HUES6 (cell line): Measurements from ENCODE around the gene ZNF500.
"Not testable (repeated sequence)": the region's sequence is repeated elsewhere in the genome, so short reads cannot be mapped to it uniquely, and the experiment has no call there.

ENCODE experiments used
- H3K27ac ChIP-seq: 2 replicates; pipeline ENCODE4 v1.7.0; 2013; ENCODE audit warnings: low read depth, mild to moderate bottlenecking, low read length, inconsistent platforms
- H3K27me3 ChIP-seq: 2 replicates; pipeline ENCODE4 v1.6.1; 2013; ENCODE audit warnings: low read length; ENCODE audit not compliant: control insufficient read depth, insufficient read depth
- H3K36me3 ChIP-seq: 2 replicates; pipeline ENCODE4 v1.6.1; 2013; ENCODE audit warnings: low read length; ENCODE audit not compliant: control insufficient read depth, insufficient read depth
- H3K4me1 ChIP-seq: 2 replicates; pipeline ENCODE4 v1.6.1; 2013; ENCODE audit warnings: low read length; ENCODE audit not compliant: control insufficient read depth, insufficient read depth
- H3K4me3 ChIP-seq: 2 replicates; pipeline ENCODE4 v1.5.1; 2013; ENCODE audit warnings: low read depth, low read length
- H3K9ac ChIP-seq: one replicate; pipeline ENCODE4 v1.6.1; 2013; ENCODE audit warnings: mild to moderate bottlenecking, low read length
- H3K9me3 ChIP-seq: 2 replicates; pipeline ENCODE4 v1.6.1; 2013; ENCODE audit warnings: low read depth, low read length; ENCODE audit not compliant: control insufficient read depth, insufficient read depth

The ZNF500 gene

GRCh38 chr16:4795181-4795827 lies 28.3 kb upstream of the ZNF500 start, which contains the start of gene SMIM22:
Gene SMIM22, plus strand, starts transcription at chr16:4795369. Its CDS starts 366 bp downstream, at chr16:4795735.
- no peak within 1 kb of the TSS for H3K9ac ChIP-seq

GRCh38 chr16:4792951-4793513 lies 26.1 kb upstream of the ZNF500 start:
- Histone ChIP-seq H3K4me1 (peaks cover 10% of the 10 kb centered on the region), H3K9me3 (no peaks in the 10 kb centered on the region), H3K27me3 (no peaks in the 10 kb centered on the region), H3K4me3 (no peak overlapping the region), H3K9ac (no peak overlapping the region), H3K27ac (no peak overlapping the region), H3K36me3 (peaks cover 9% of the 10 kb centered on the region)

More at GRCh38 chr16:4795181-4795827, 28.3 kb upstream of the ZNF500 start, which contains the start of gene SMIM22:
- H3K9me3 ChIP-seq: no peaks in the 10 kb centered on the region
- H3K27ac ChIP-seq: no peak within 1 kb of the TSS
- no peaks in the 10 kb centered on the region for H3K27me3 ChIP-seq
- no peaks in the 10 kb centered on the region for H3K4me1 ChIP-seq
- peaks cover 30% of the 10 kb centered on the region for H3K36me3 ChIP-seq
- H3K4me3 ChIP-seq: no peak within 1 kb of the TSS

GRCh38 chr16:4790871-4791270 lies 23.9 kb upstream of the ZNF500 start:
- Histone ChIP-seq H3K27me3 (no peaks in the 10 kb centered on the region; the same call in 1 of the 2 replicates), H3K4me1 (peaks cover 14% of the 10 kb centered on the region), H3K9ac (no peak overlapping the region), H3K36me3 (no peaks in the 10 kb centered on the region; the same call in 1 of the 2 replicates), H3K9me3 (no peaks in the 10 kb centered on the region), H3K27ac (no peak overlapping the region), H3K4me3 (no peak overlapping the region)

- Histone ChIP-seq H3K9me3 (no peaks in the 10 kb centered on the region), H3K9ac (no peak overlapping the region), H3K27ac (no peak overlapping the region), H3K4me1 (peaks cover 14% of the 10 kb centered on the region), H3K4me3 (no peak overlapping the region), H3K36me3 (no peaks in the 10 kb centered on the region), H3K27me3 (no peaks in the 10 kb centered on the region; the same call in 1 of the 2 replicates)
Observed at GRCh38 chr16:4790261-4790660, 23.3 kb upstream of the ZNF500 start.

GRCh38 chr16:4788910-4789309 lies 21.9 kb upstream of the ZNF500 start:
- H3K9ac ChIP-seq: no peak overlapping the region
- no peak overlapping the region for H3K4me3 ChIP-seq
- no peaks in the 10 kb centered on the region for H3K36me3 ChIP-seq
- H3K27me3 ChIP-seq: no peaks in the 10 kb centered on the region; the same call in 1 of the 2 replicates
- H3K27ac ChIP-seq: no peak overlapping the region
- peaks cover 14% of the 10 kb centered on the region for H3K4me1 ChIP-seq
- H3K9me3 ChIP-seq: no peaks in the 10 kb centered on the region

GRCh38 chr16:4788489-4788889 lies 21.5 kb upstream of the ZNF500 start:
- H3K9ac ChIP-seq: no peak overlapping the region
- no peak overlapping the region for H3K27ac ChIP-seq
- no peaks in the 10 kb centered on the region for H3K36me3 ChIP-seq
- no peak overlapping the region for H3K4me3 ChIP-seq
- no peaks in the 10 kb centered on the region for H3K9me3 ChIP-seq
- H3K27me3 ChIP-seq: no peaks in the 10 kb centered on the region; the same call in 1 of the 2 replicates
- H3K4me1 ChIP-seq: peaks cover 14% of the 10 kb centered on the region

- Histone ChIP-seq H3K36me3 (no peaks in the 10 kb centered on the region), H3K9ac (no peak within 1 kb of the TSS), H3K9me3 (no peaks in the 10 kb centered on the region), H3K27ac (no peak within 1 kb of the TSS), H3K4me1 (peaks cover 14% of the 10 kb centered on the region), H3K27me3 (no peaks in the 10 kb centered on the region; the same call in 1 of the 2 replicates), H3K4me3 (no peak within 1 kb of the TSS)
Observed at GRCh38 chr16:4787627-4788482, 20.9 kb upstream of the ZNF500 start, which contains the start of gene SEPTIN12. Gene SEPTIN12, minus strand, starts transcription at chr16:4788345. Its CDS starts 700 bp downstream, at chr16:4787645.

- H3K4me1 ChIP-seq: peaks cover 14% of the 10 kb centered on the region
- H3K36me3 ChIP-seq: no peaks in the 10 kb centered on the region
- no peak overlapping the region for H3K9ac ChIP-seq
- no peaks in the 10 kb centered on the region for H3K9me3 ChIP-seq
- no peak overlapping the region for H3K4me3 ChIP-seq
- H3K27me3 ChIP-seq: no peaks in the 10 kb centered on the region; the same call in 1 of the 2 replicates
- no peak overlapping the region for H3K27ac ChIP-seq
Observed at GRCh38 chr16:4787068-4787467, 20.1 kb upstream of the ZNF500 start.

GRCh38 chr16:4785758-4786433 lies 18.9 kb upstream of the ZNF500 start:
- Histone ChIP-seq H3K27ac (no peak overlapping the region), H3K4me1 (peaks cover 14% of the 10 kb centered on the region), H3K9ac (no peak overlapping the region), H3K36me3 (no peaks in the 10 kb centered on the region), H3K9me3 (no peaks in the 10 kb centered on the region), H3K4me3 (no peak overlapping the region), H3K27me3 (no peaks in the 10 kb centered on the region; the same call in 1 of the 2 replicates)

GRCh38 chr16:4784444-4784987 lies 17.6 kb upstream of the ZNF500 start:
- not testable (repeated sequence) for H3K9me3 ChIP-seq, H3K9ac ChIP-seq, H3K27ac ChIP-seq, H3K4me3 ChIP-seq, H3K27me3 ChIP-seq, H3K36me3 ChIP-seq
- H3K4me1 ChIP-seq: peaks cover 14% of the 10 kb centered on the region
